Activated CD8-positive, alpha-beta T cell treated with anti-CD3 and anti-CD28 coated beads for 36 hours (primary cell): ENCODE measurements around the gene PIK3R2. TPM values are rescaled to one million over a fixed set of nuclear protein-coding genes. Genes with fewer than 3 reads are reported as not detected.

ENCODE experiments used
- ATAC-seq: fragments of 200-7000 bp; cut with Tn5 transposase; one replicate; pipeline ENCODE4 v1.10.0; 2021; ENCODE audit warnings: mild to moderate bottlenecking, moderate library complexity
- CTCF ChIA-PET: fragments of 350-600 bp; sonication (Branson Sonifier 250); formaldehyde crosslinking; loops from one replicate; lab custom pipeline; 2021; ENCODE audit warnings: antibody characterized with exemption; lab: Charles Lee
- POLR2A ChIA-PET: fragments of 350-600 bp; sonication (Branson Sonifier 250); formaldehyde crosslinking; loops from one replicate; lab custom pipeline; 2021; ENCODE audit warnings: antibody characterized with exemption; lab: Charles Lee
- DNase-seq: peaks from one replicate; pipeline ENCODE4 v3.0.0-alpha.2; 2020
- H3K27ac Mint-ChIP-seq: one replicate; pipeline ENCODE4 v1.8.0; 2021; ENCODE audit warnings: mild to moderate bottlenecking, mixed read lengths
- H3K27me3 Mint-ChIP-seq: one replicate; pipeline ENCODE4 v1.8.0; 2021; ENCODE audit warnings: mixed read lengths
- H3K36me3 Mint-ChIP-seq: one replicate; pipeline ENCODE4 v1.8.0; 2021; ENCODE audit warnings: low read depth, mixed read lengths
- H3K4me1 Mint-ChIP-seq: one replicate; pipeline ENCODE4 v1.8.0; 2021; ENCODE audit warnings: low read depth, mixed read lengths
- H3K4me3 Mint-ChIP-seq: one replicate; pipeline ENCODE4 v1.8.0; 2021; ENCODE audit warnings: mild to moderate bottlenecking, moderate library complexity, mixed read lengths
- H3K9me3 Mint-ChIP-seq: one replicate; pipeline ENCODE4 v1.8.0; 2021; ENCODE audit warnings: mixed read lengths
- intact Hi-C: fragments of 100-400 bp; cut with micrococcal nuclease; formaldehyde crosslinking; loops from one replicate; pipeline ENCODE4 v1.10.0; 2022
- total RNA-seq, 2 experiments: library from RNA; stranded (reverse); gene quantifications; one replicate each; pipeline ENCODE4 v1.2.3, GENCODE V29; 2021
- TF ChIP-seq, protein P1 (sequence below): fragments of 200-600 bp; IDR thresholded peaks from one replicate; pipeline ENCODE4 v1.8.0; 2022; ENCODE audit warnings: antibody characterized with exemption, mild to moderate bottlenecking

PIK3R2 gene
- total RNA-seq, 2 experiments from 2014 or later, result 15.0 to 15.8 TPM

DNA sequence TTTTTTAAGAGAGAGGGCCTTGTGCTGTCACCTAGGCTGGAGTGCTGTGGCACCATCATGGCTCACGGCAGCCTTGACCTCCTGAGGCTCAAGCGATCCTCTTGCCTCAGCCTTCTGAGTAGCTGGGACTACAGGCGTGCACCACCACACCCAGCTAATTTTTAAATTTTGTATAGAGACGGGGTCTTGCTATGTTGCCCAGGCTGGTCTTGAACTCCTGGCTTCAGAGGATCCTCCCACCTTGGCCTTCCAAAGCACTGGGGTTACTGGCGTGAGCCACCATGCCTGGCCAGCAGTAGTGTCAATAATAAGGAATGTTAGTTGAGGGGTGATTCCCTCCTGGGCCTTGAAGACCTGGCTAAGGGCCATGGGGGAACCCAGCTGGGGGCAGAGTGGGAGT, 31.8 kb upstream of the PIK3R2 start:
- peak overlapping the region; percentile 11 for H3K27ac Mint-ChIP-seq
- H3K36me3 Mint-ChIP-seq, result peaks cover 16% of the 10 kb centered on the region
- no peak for ATAC-seq
- intact Hi-C loops, result no loop called here
- TF ChIP-seq, protein P1, sequence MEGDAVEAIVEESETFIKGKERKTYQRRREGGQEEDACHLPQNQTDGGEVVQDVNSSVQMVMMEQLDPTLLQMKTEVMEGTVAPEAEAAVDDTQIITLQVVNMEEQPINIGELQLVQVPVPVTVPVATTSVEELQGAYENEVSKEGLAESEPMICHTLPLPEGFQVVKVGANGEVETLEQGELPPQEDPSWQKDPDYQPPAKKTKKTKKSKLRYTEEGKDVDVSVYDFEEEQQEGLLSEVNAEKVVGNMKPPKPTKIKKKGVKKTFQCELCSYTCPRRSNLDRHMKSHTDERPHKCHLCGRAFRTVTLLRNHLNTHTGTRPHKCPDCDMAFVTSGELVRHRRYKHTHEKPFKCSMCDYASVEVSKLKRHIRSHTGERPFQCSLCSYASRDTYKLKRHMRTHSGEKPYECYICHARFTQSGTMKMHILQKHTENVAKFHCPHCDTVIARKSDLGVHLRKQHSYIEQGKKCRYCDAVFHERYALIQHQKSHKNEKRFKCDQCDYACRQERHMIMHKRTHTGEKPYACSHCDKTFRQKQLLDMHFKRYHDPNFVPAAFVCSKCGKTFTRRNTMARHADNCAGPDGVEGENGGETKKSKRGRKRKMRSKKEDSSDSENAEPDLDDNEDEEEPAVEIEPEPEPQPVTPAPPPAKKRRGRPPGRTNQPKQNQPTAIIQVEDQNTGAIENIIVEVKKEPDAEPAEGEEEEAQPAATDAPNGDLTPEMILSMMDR, result no peak
- ChIA-PET POLR2A (interaction anchor here (1.4 to 5.2 kb wide), 3 partner anchors 13 to 31 kb away, joined by 3 to 18 read pairs (median 3); partner anchors contain the start of gene PIK3R2), CTCF (no interaction called here)
- no peak overlapping the region for H3K4me3 Mint-ChIP-seq
- H3K9me3 Mint-ChIP-seq, result no peaks in the 10 kb centered on the region
- no peaks in the 10 kb centered on the region for H3K27me3 Mint-ChIP-seq
- DNase-seq, result no peak
- peaks cover 31% of the 10 kb centered on the region for H3K4me1 Mint-ChIP-seq

DNA sequence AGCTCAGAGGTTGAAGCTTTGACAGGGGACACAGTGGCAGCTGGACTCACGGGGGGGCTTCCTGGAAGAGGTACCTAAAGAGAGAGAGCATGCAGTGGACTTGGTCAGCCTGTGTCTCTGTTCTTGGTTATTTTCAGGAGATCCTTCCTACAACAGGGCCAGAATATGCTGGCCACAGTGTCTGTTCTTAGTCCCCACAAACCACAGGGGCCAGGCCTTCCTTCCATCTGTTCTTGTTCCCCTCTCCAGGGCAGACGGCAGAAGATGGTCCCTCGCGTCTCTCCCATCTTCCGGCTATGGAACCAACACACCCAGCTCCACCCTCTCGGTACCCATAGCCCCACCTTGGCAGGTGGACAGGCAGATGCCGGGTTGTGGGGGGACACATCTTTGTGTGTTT, 30.5 kb upstream of the PIK3R2 start:
- DNase-seq (no peak), ATAC-seq (no peak)
- Mint-ChIP-seq H3K4me3 (no peak overlapping the region), H3K9me3 (no peaks in the 10 kb centered on the region), H3K4me1 (peaks cover 28% of the 10 kb centered on the region), H3K27me3 (no peaks in the 10 kb centered on the region), H3K27ac (peak overlapping the region; percentile 5), H3K36me3 (peaks cover 16% of the 10 kb centered on the region)
- CTCF ChIA-PET, result interaction anchor here (1.5 to 1.9 kb wide), 2 partner anchors 9 to 30 kb away, joined by 3 to 5 read pairs; partner anchors contain the start of gene PIK3R2
- intact Hi-C loops, result no loop called here
- POLR2A ChIA-PET, result interaction anchor here (5.2 kb wide), 1 partner anchor 29 kb away, joined by 18 read pairs; the partner anchor contains the start of gene PIK3R2
- TF ChIP-seq, protein P1, result no peak

DNA sequence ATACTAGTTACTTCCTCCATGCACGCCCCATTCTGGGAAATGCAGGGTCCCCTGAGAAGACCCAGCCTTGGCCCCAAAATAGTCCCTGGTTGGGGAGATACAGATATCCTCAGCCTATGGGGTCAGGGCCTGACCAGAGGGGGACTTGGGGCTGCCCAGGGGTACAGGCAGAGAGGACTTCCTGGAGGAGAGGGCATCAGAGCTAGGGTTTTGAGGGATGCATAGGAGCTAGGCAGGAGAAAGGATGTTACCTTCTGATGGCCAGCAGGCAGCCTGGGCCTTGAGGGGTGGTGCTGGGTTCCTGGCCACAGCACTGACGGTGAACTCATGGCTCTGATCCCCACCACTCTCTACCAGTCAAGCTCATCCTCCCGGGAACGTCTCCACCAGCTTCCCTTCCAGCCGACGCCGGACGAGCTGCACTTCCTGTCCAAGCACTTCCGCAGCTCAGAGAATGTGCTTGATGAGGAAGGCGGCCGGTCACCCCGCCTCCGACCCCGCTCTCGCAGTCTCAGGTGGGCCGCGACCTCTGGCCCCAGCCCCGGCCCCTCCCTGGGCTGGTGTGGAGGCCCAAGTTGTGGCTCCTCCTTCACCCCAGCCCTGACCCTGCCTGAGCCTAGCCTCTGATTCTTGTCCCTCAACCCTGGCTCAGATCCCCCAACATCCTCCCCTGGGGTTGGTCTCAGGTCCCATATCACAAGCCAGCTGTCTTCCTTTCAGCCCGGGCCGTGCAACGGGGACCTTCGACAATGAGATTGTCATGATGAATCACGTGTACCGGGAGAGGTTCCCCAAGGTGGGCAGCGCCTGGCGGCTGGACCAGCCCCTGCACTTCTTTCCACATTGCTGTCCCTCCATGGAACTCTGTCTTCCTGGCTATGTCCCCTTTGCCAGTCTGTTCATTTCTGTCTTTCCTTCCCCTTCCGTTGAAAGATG, 29.8 kb upstream of the PIK3R2 start:
- H3K27ac Mint-ChIP-seq, result peak overlapping the region; percentile 5
- CTCF ChIA-PET, result interaction anchor here (1.5 to 1.9 kb wide), 2 partner anchors 10 to 29 kb away, joined by 3 to 5 read pairs; partner anchors contain the start of gene PIK3R2
- intact Hi-C loops, result no loop called here
- TF ChIP-seq, protein P1, result no peak
- POLR2A ChIA-PET, result interaction anchor here (5.2 kb wide), 1 partner anchor 29 kb away, joined by 18 read pairs; the partner anchor contains the start of gene PIK3R2
- ATAC-seq (no peak), DNase-seq (no peak)
- no peaks in the 10 kb centered on the region for H3K9me3 Mint-ChIP-seq
- peaks cover 25% of the 10 kb centered on the region for H3K4me1 Mint-ChIP-seq
- H3K27me3 Mint-ChIP-seq, result no peaks in the 10 kb centered on the region
- H3K4me3 Mint-ChIP-seq, result no peak overlapping the region
- peaks cover 16% of the 10 kb centered on the region for H3K36me3 Mint-ChIP-seq

DNA sequence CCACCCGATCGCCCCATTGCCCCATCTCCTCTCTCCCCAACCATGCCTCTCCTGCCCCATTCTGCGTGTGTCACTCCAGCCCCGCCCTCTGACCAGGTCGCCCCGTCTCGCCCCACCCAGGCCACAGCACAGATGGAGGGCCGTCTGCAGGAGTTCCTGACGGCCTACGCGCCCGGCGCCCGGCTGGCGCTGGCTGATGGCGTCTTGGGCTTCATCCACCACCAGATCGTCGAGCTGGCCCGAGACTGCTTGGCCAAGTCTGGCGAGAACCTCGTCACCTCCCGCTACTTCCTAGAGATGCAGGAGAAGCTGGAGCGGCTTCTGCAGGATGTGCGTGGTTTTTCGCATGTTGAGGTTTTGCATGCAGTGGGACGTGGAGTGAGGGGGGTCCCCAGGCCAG, 29.1 kb upstream of the PIK3R2 start:
- no peak overlapping the region for H3K27ac Mint-ChIP-seq
- TF ChIP-seq, protein P1, result no peak
- ChIA-PET POLR2A (interaction anchor here (0.7 kb wide), 1 partner anchor 10 kb away, joined by 3 read pairs; no protein-coding TSS in a partner anchor), CTCF (interaction anchor here (1.9 kb wide), 1 partner anchor 11 kb away, joined by 5 read pairs; no protein-coding TSS in a partner anchor)
- H3K27me3 Mint-ChIP-seq, result no peaks in the 10 kb centered on the region
- intact Hi-C loops, result no loop called here
- H3K4me3 Mint-ChIP-seq, result no peak overlapping the region
- ATAC-seq (no peak), DNase-seq (no peak)
- H3K4me1 Mint-ChIP-seq, result peaks cover 18% of the 10 kb centered on the region
- H3K36me3 Mint-ChIP-seq, result peaks cover 21% of the 10 kb centered on the region
- H3K9me3 Mint-ChIP-seq, result no peaks in the 10 kb centered on the region
